Measurements from ENCODE around the gene CHD5. TPM values are rescaled to one million over a fixed set of nuclear protein-coding genes. Genes with fewer than 3 reads are reported as not detected.

The CHD5 gene
- total RNA-seq, 2 experiments from 2014 or later, result 0.44 to 0.56 TPM

- no peak for DNase-seq
- Mint-ChIP-seq H3K4me1 (no peaks in the 10 kb centered on the region), H3K27ac (no peak overlapping the region), H3K27me3 (peaks cover 4% of the 10 kb centered on the region), H3K36me3 (peaks cover 4% of the 10 kb centered on the region), H3K4me3 (no peak overlapping the region), H3K9me3 (peaks cover 13% of the 10 kb centered on the region)
Observed at GRCh38 chr1:6113745-6114144, 66.4 kb downstream of the CHD5 start.

DNA sequence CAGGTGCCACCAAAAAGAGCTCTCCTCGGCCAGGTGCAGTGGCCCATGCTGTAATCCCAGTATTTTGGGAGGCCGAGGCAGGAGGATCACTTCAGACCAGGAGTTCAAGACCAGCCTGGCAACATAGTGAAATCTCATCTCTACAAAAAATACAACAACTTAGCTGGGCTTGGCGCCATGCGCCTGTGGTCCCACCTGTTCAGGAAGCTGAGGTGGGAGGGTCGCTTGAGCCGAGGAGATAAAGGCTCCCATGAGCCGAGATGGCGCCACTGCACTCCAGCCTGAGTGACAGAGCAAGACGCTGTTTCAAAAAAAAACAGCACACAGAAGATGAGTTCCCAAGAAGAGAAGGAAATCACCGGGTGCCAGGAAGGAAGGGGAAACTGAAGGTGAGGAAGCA, 67.0 kb downstream of the CHD5 start:
- Mint-ChIP-seq H3K27me3 (peaks cover 10% of the 10 kb centered on the region), H3K27ac (no peak overlapping the region), H3K4me3 (no peak overlapping the region), H3K4me1 (no peaks in the 10 kb centered on the region), H3K9me3 (peaks cover 13% of the 10 kb centered on the region), H3K36me3 (peaks cover 4% of the 10 kb centered on the region)
- no peak for DNase-seq

- no peak overlapping the region for H3K4me3 Mint-ChIP-seq
- H3K9me3 Mint-ChIP-seq, result peaks cover 11% of the 10 kb centered on the region
- no peak overlapping the region for H3K27ac Mint-ChIP-seq
- H3K4me1 Mint-ChIP-seq, result no peaks in the 10 kb centered on the region
- peaks cover 4% of the 10 kb centered on the region for H3K36me3 Mint-ChIP-seq
- peaks cover 14% of the 10 kb centered on the region for H3K27me3 Mint-ChIP-seq
- DNase-seq, result no peak
Observed at GRCh38 chr1:6112690-6113005, 67.5 kb downstream of the CHD5 start.

DNA sequence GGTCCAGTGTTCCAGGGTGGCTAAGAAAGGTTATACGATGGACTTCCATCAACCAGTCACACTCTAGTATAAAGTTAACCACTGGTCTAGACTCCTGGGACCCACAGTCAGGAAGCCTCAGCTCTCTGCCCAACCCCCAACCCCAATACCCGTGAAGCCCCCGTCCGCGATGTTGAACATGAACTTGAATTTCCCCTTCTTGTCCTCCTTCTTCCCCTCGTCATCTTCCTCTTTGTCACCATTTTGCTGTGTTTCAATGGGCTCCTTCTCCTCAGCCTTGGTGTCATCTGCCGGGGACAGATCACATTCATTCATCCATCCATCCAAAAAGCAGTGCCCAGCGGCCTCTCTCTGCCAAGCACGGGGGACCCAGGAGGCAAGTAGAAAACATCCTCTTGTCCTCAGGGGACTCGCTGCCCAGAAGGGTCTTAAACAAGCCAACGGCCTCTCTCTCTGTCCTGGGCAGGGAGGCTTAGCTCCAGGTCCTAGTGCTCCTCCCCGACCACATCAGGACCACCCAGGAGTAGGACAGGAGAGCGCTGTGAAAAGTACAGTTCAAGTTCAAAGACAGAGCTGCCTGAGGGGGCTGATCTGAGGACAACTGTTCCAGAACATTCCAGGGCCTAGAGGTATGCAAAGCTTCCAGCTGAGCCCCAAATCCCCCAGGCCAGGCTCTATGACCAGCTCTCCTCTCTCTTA, 68.0 kb downstream of the CHD5 start:
- DNase-seq, result no peak
- H3K36me3 Mint-ChIP-seq, result peaks cover 4% of the 10 kb centered on the region
- peaks cover 19% of the 10 kb centered on the region for H3K27me3 Mint-ChIP-seq
- H3K27ac Mint-ChIP-seq, result no peak overlapping the region
- H3K4me3 Mint-ChIP-seq, result no peak overlapping the region
- H3K4me1 Mint-ChIP-seq, result no peaks in the 10 kb centered on the region
- H3K9me3 Mint-ChIP-seq, result peaks cover 10% of the 10 kb centered on the region

DNA sequence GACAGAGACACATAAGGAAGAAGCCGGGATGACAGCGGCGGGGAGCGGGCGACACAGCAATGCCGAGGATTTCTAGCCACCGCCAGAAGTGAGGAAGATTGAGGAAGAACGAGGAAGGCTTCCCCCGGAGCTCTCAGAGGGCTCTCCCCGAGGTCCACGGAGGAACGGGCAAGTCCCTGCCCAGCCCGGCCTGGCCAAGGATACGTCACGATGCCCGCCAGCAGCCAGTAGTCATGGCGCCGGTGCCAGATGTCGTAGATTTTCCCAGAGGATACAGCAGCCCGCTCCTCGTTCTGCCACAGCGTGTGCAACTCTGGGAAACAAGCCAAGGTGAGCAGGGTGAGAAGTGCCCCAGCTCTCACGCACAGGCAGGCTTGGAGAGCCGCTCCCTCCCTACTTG, 68.5 kb downstream of the CHD5 start:
- H3K36me3 Mint-ChIP-seq, result peaks cover under 1% of the 10 kb centered on the region
- H3K4me1 Mint-ChIP-seq, result no peaks in the 10 kb centered on the region
- H3K27me3 Mint-ChIP-seq, result peaks cover 20% of the 10 kb centered on the region
- no peak overlapping the region for H3K27ac Mint-ChIP-seq
- H3K4me3 Mint-ChIP-seq, result no peak overlapping the region
- H3K9me3 Mint-ChIP-seq, result peaks cover 4% of the 10 kb centered on the region
- no peak for DNase-seq

DNA sequence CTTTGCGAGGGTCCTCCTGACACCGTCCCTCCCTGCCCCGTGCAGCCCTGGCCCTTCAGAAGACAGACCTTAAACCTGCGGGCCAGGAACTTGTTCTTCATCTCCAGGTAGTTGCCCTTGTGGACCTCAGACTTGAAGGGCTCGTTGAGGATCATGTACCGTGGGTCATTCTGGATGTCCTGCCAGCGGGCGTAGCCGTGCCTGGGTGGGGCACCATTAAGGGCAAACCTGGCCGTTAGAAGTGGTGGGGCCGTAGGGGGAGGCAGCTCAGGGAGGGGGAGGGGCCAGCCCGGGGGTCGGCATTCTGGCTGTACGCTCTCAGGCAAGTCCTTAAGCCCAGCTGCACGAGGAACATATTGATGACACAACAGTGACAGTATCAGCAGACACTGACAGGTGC, 69.8 kb downstream of the CHD5 start:
- no peak for DNase-seq
- Mint-ChIP-seq H3K4me3 (no peak overlapping the region), H3K27me3 (peaks cover 20% of the 10 kb centered on the region), H3K27ac (no peak overlapping the region), H3K36me3 (no peaks in the 10 kb centered on the region), H3K4me1 (no peaks in the 10 kb centered on the region), H3K9me3 (no peaks in the 10 kb centered on the region)

DNA sequence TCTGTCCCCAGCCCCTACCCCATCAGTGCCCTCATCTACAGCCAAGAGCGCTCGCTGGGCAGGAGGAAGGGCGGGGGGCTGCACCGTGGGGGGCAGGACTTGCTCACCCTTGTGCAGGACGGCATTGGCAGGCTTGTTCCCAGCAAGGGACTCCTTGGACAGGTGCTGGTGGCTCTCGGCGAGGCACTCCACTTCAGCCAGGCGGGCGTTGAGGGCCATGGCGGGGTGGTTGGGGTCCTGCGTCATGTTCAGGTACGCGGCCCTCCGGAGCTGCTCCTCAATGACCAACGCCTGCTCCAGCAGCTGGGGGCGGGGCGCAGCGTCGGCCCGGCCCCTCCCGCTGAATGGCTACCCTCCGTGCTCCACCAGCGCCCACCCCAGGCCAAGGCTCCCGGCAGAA, 70.4 kb downstream of the CHD5 start:
- no peaks in the 10 kb centered on the region for H3K36me3 Mint-ChIP-seq
- no peak overlapping the region for H3K4me3 Mint-ChIP-seq
- no peaks in the 10 kb centered on the region for H3K9me3 Mint-ChIP-seq
- H3K27ac Mint-ChIP-seq, result no peak overlapping the region
- DNase-seq, result no peak
- peaks cover 20% of the 10 kb centered on the region for H3K27me3 Mint-ChIP-seq
- H3K4me1 Mint-ChIP-seq, result no peaks in the 10 kb centered on the region

DNA sequence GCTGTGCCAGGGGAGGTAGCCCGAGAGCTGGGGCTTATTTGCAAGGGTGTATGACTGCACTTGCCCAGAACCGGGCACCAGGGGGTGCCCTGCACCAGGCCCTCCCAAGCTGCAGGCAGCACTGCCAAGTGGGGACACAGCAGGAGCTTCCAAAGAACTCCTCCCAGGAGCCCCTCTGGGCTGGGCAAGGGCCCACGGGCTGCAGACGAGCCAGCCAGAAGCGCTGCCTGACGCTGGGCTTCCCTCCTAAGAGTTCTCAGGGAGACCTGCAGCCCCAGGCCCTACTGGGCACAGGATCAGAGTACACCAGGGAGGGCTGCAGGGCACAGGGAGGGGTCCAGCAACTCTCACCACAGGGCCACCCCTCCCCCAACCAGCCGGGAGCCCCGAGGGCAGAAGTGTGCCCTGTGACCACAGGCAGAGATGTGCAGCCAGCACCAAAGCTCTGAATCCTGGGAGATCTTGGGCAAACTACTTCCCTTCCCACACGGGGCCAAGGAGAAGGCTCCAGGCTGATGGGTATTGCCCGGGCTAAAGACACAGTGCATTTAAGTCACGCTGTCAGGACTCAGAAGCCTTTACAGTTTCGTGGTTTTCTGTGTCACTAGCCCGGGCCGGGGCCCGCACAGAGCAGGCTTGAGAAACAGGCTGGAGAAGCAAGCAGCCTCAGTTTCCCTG, 71.0 kb downstream of the CHD5 start:
- H3K9me3 Mint-ChIP-seq, result no peaks in the 10 kb centered on the region
- no peak overlapping the region for H3K27ac Mint-ChIP-seq
- no peaks in the 10 kb centered on the region for H3K36me3 Mint-ChIP-seq
- H3K4me1 Mint-ChIP-seq, result no peaks in the 10 kb centered on the region
- no peak overlapping the region for H3K4me3 Mint-ChIP-seq
- H3K27me3 Mint-ChIP-seq, result peaks cover 20% of the 10 kb centered on the region
- DNase-seq, result peak; percentile 58

DNA sequence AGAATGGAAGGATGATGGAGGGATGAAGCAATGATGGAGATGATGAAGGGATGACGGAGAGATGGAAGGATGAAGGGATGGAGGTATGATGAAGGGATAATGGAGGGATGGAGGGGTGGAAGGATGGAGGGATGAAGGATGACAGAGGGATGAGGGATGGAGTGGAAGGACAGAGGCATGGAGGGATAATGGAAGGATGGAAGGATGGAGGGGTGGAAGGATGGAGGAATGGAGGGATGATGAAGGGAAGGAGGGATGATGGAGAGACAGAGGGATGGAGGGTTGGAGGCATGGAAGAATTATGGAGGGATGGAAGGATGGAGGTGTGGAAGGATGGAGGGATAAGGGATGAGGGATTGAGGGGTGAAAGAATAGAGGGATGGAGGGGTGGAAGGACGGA, 71.6 kb downstream of the CHD5 start:
- DNase-seq, result no peak
- Mint-ChIP-seq H3K27ac (no peak overlapping the region), H3K4me1 (no peaks in the 10 kb centered on the region), H3K36me3 (no peaks in the 10 kb centered on the region), H3K9me3 (no peaks in the 10 kb centered on the region), H3K27me3 (peaks cover 20% of the 10 kb centered on the region), H3K4me3 (no peak overlapping the region)

- Mint-ChIP-seq H3K9me3 (no peaks in the 10 kb centered on the region), H3K27me3 (peaks cover 20% of the 10 kb centered on the region), H3K36me3 (no peaks in the 10 kb centered on the region), H3K27ac (no peak overlapping the region), H3K4me1 (no peaks in the 10 kb centered on the region), H3K4me3 (no peak overlapping the region)
- no peak for DNase-seq
Observed at GRCh38 chr1:6107409-6108356, 72.4 kb downstream of the CHD5 start.

DNA sequence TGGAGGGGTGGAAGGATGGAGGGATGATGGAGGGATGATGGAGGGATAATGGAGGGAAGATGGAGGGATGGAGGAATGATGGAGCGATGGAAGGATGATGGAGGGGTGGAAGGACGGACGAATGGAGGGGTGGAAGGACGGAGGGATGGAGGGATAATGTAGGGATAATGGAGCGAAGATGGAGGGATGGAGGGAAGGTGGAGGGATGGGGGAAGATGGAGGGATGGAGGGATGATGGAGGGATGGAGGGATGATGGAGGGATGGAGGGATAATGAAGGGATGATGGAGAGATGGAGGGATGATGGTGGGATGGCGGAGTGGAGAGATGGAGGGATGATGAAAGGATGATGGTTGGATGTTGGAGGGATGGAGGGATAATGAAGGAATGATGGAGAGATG, 73.1 kb downstream of the CHD5 start:
- Mint-ChIP-seq H3K27ac (no peak overlapping the region), H3K4me3 (no peak overlapping the region), H3K4me1 (no peaks in the 10 kb centered on the region), H3K36me3 (no peaks in the 10 kb centered on the region), H3K9me3 (no peaks in the 10 kb centered on the region), H3K27me3 (peaks cover 20% of the 10 kb centered on the region)
- no peak for DNase-seq

GRCh38 chr1:6106321-6106731, 73.8 kb downstream of the CHD5 start:
- no peak for DNase-seq
- peaks cover 20% of the 10 kb centered on the region for H3K27me3 Mint-ChIP-seq
- no peaks in the 10 kb centered on the region for H3K9me3 Mint-ChIP-seq

GRCh38 chr1:6105763-6106162, 74.4 kb downstream of the CHD5 start:
- H3K4me1 Mint-ChIP-seq, result peaks cover 2% of the 10 kb centered on the region
- DNase-seq, result no peak
- no peaks in the 10 kb centered on the region for H3K36me3 Mint-ChIP-seq
- no peaks in the 10 kb centered on the region for H3K9me3 Mint-ChIP-seq
- H3K27ac Mint-ChIP-seq, result no peak overlapping the region
- H3K4me3 Mint-ChIP-seq, result no peak overlapping the region
- peaks cover 22% of the 10 kb centered on the region for H3K27me3 Mint-ChIP-seq

More at GRCh38 chr1:6106321-6106731, 73.8 kb downstream of the CHD5 start:
- H3K36me3 Mint-ChIP-seq, result no peaks in the 10 kb centered on the region
- H3K4me3 Mint-ChIP-seq, result no peak overlapping the region
- no peak overlapping the region for H3K27ac Mint-ChIP-seq
- H3K4me1 Mint-ChIP-seq, result no peaks in the 10 kb centered on the region

- H3K27ac Mint-ChIP-seq, result no peak overlapping the region
- H3K9me3 Mint-ChIP-seq, result no peaks in the 10 kb centered on the region
- H3K27me3 Mint-ChIP-seq, result peaks cover 23% of the 10 kb centered on the region
- no peak for DNase-seq
- no peak overlapping the region for H3K4me3 Mint-ChIP-seq
- peaks cover 4% of the 10 kb centered on the region for H3K4me1 Mint-ChIP-seq
- H3K36me3 Mint-ChIP-seq, result no peaks in the 10 kb centered on the region
Observed at GRCh38 chr1:6105218-6105679, 74.9 kb downstream of the CHD5 start.

DNA sequence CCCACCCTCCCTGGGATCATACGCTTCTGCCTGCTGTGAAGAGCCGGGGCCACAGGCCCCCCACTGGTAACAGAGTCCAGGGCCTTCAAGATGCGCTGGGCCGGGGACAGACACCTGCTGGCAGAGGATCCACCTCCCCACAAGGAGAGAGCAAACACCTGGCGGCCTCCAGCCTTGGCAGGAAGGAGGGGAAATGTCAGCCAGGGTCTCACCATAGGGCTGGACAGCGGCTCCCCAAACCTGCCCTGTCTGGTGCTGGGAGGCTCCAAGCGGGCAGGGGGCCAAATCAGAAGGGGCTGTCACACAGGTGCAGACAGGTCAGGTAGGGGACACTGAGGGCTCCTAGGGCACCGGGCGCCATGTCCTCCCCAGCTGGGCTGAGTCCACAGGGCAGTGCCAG, 75.5 kb downstream of the CHD5 start:
- H3K4me1 Mint-ChIP-seq, result peaks cover 4% of the 10 kb centered on the region
- no peaks in the 10 kb centered on the region for H3K36me3 Mint-ChIP-seq
- peaks cover 23% of the 10 kb centered on the region for H3K27me3 Mint-ChIP-seq
- DNase-seq, result no peak
- no peaks in the 10 kb centered on the region for H3K9me3 Mint-ChIP-seq
- H3K27ac Mint-ChIP-seq, result no peak overlapping the region
- H3K4me3 Mint-ChIP-seq, result no peak overlapping the region

Measured in activated naive CD8-positive, alpha-beta T cell treated with anti-CD3 and anti-CD28 coated beads for 36 hours (primary cell).